Sigmoid colon (tissue), 4 donors: Measurements from ENCODE around the gene PRRX1.

ENCODE experiments used
- CTCF ChIP-seq, 4 experiments: fragments of 450-650 bp in 3 of 4; fragments of 200-600 bp in 1 of 4; IDR thresholded peaks; one replicate each; pipeline ENCODE4 v1.5.1; 2016 to 2019; ENCODE audit warnings: antibody characterized with exemption in 4 of 4, mild to moderate bottlenecking in 3 of 4, moderate library complexity in 2 of 4
- EP300 ChIP-seq, 4 donors: sonication (generic); formaldehyde crosslinking; IDR thresholded peaks; one replicate each; pipeline ENCODE4 v1.6.1; 2017; ENCODE audit warnings: antibody characterized with exemption in 4 of 4
- POLR2A ChIP-seq, 2 donors: fragments of 450-650 bp; IDR thresholded peaks; one replicate each; pipeline ENCODE4 v1.6.1; 2016; ENCODE audit warnings: antibody characterized with exemption in 2 of 2, mild to moderate bottlenecking in 2 of 2, moderate library complexity in 2 of 2
- POLR2AphosphoS5 ChIP-seq, 4 donors: sonication (generic); formaldehyde crosslinking; IDR thresholded peaks; one replicate each; pipeline ENCODE4 v1.6.1; 2017; ENCODE audit warnings: antibody characterized with exemption in 4 of 4

- no peak for TF ChIP-seq CTCF (IDR thresholded peaks at IDR 0.05)
- TF ChIP-seq POLR2AphosphoS5 (IDR thresholded peaks at IDR 0.05) = no peak
- TF ChIP-seq POLR2A (IDR thresholded peaks at IDR 0.05) = no peak
- TF ChIP-seq EP300 (IDR thresholded peaks at IDR 0.05) = no peak
These were observed 42.0 kb downstream of the PRRX1 start for GRCh38 chr1:170705981-170706380.
